ENCODE data around the gene GDF3. TPM values are rescaled to one million over a fixed set of nuclear protein-coding genes. Genes with fewer than 3 reads are reported as not detected.
"Not testable (repeated sequence)": the region's sequence is repeated elsewhere in the genome, so short reads cannot be mapped to it uniquely, and the experiment has no call there.

GDF3 gene
- polyA plus RNA-seq, 1 experiment: not detected

DNA sequence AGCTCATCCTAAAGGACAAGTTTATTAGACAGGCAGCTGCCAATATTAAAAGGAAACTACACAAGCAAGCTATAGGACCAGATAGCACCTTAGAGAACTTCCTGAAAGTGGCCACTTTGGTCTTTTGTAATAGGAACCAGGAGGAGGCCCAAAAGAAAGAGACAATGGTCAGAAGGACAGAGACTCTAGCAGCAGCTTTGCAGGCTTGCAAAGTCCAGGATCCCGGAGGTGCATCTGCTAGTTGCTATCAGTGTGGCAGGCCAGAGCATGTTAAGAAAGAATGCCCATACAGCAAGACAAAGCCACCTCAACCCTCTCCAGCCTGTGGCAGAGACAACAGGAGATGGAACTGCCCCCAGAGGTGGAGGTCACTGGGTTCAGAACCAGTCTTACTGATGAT lies 53.3 kb downstream of the GDF3 start:
- H3K4me3 ChIP-seq (ENCODE audit: low read depth, low read length): no peak overlapping the region
- TF ChIP-seq, protein P1, sequence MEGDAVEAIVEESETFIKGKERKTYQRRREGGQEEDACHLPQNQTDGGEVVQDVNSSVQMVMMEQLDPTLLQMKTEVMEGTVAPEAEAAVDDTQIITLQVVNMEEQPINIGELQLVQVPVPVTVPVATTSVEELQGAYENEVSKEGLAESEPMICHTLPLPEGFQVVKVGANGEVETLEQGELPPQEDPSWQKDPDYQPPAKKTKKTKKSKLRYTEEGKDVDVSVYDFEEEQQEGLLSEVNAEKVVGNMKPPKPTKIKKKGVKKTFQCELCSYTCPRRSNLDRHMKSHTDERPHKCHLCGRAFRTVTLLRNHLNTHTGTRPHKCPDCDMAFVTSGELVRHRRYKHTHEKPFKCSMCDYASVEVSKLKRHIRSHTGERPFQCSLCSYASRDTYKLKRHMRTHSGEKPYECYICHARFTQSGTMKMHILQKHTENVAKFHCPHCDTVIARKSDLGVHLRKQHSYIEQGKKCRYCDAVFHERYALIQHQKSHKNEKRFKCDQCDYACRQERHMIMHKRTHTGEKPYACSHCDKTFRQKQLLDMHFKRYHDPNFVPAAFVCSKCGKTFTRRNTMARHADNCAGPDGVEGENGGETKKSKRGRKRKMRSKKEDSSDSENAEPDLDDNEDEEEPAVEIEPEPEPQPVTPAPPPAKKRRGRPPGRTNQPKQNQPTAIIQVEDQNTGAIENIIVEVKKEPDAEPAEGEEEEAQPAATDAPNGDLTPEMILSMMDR (IDR thresholded peaks at IDR 0.05; ENCODE audit: low read depth, low read length): no peak
- POLR2A ChIA-PET: no interaction called here
- H3K9me3 ChIP-seq (ENCODE audit: control insufficient read depth, insufficient read depth, low read length): no peaks in the 10 kb centered on the region
- H3K27me3 ChIP-seq (ENCODE audit: control insufficient read depth, insufficient read depth, low read length): peaks cover 2% of the 10 kb centered on the region
- CTCF ChIA-PET: interaction anchor here (0.6 to 4.7 kb wide), 11 partner anchors 9 to 871 kb away, joined by 3 to 26 read pairs (median 3); partner anchors contain the start of gene CLEC4D
- no peak for DNase-seq (ENCODE audit: low read depth, low spot score)
- no peak overlapping the region for H3K27ac ChIP-seq (ENCODE audit: low read depth, low read length)

DNA sequence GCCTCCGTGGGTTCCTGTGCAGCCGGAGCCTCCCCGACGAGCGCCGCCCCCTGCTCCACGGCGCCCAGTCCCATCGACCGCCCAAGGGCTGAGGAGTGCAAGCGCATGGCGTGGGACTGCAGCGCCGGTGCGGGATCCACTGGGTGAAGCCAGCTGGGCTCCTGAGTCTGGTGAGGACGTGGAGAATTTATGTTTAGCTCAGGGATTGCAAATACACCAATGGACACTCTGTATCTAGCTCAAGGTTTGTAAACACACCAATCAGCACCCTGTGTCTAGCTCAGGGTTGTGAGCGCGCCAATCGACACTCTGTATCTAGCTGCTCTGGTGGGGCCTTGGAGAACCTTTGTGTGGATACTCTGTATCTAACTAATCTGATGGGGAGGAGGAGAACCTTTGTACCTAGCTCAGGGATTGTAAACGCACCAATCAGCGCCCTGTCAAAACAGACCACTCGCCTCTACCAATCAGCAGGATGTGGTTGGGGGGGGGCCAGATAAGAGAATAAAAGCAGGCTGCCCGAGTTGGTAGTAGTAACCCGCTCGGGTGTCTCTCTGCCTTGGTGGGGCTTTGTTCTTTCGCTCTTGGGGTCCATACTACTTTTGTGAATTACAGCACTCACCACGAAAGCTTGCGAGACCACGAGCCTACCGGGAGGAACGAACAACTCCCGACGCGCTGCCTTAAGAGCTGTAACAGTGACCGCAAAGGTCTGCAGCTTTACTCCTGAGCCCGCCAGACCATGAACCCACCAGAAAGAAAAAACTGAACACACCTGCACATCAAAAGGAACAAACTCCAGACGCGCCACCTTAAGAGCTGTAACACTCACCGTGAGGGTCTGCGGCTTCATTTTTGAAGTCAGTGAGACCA lies 55.2 kb downstream of the GDF3 start:
- H3K4me3 ChIP-seq (ENCODE audit: low read depth, low read length); H3K27me3 ChIP-seq (ENCODE audit: control insufficient read depth, insufficient read depth, low read length); DNase-seq (ENCODE audit: low read depth, low spot score); H3K27ac ChIP-seq (ENCODE audit: low read depth, low read length); H3K9me3 ChIP-seq (ENCODE audit: control insufficient read depth, insufficient read depth, low read length): not testable (repeated sequence)
- ChIA-PET CTCF (interaction anchor here (0.6 to 4.7 kb wide), 5 partner anchors 180 to 1091 kb away, joined by 3 to 26 read pairs (median 4); no protein-coding TSS in a partner anchor), POLR2A (interaction anchor here (0.7 kb wide), 1 partner anchor 428 kb away, joined by 3 read pairs; no protein-coding TSS in a partner anchor)

Other genes with a start within 250 kb of the GDF3 start
- gene CD163, start 192.0 kb downstream of the GDF3 start, polyA plus RNA-seq (2011; rRNA removed): not detected in 2 replicates
- not detected in 2 replicates for gene APOBEC1, start 29.9 kb downstream of the GDF3 start, polyA plus RNA-seq (2011; rRNA removed)
- not detected in 2 replicates for gene DPPA3, start 15.7 kb upstream of the GDF3 start, polyA plus RNA-seq (2011; rRNA removed)
- gene CLEC4C, start 51.6 kb upstream of the GDF3 start, polyA plus RNA-seq (2011; rRNA removed): not detected in 2 replicates
- gene NANOGNB, start 69.4 kb upstream of the GDF3 start, polyA plus RNA-seq (2011; rRNA removed): not detected in 2 replicates
- gene NANOG, start 93.6 kb upstream of the GDF3 start, polyA plus RNA-seq (2011; rRNA removed): 0.01 TPM in 1 of 2 replicates, not detected in the other
- 0.12 and 0.17 TPM in 2 replicates for gene SLC2A14, start 177.1 kb upstream of the GDF3 start, polyA plus RNA-seq (2011; rRNA removed)
- 57.7 and 58.5 TPM in 2 replicates for gene SLC2A3, start 240.4 kb upstream of the GDF3 start, polyA plus RNA-seq (2011; rRNA removed)

Measured in AG04450 (cell line).